Spinal cord (tissue), 10 donors: ENCODE measurements around the gene PRMT7. TPM values are rescaled to one million over a fixed set of nuclear protein-coding genes. Genes with fewer than 3 reads are reported as not detected.

Experiments used
- DNase-seq, 6 donors: peaks; one replicate each; pipeline versions ENCODE4 v3.0.0 to v3.0.0-alpha.2; 2013 to 2015; ENCODE audit warnings: low spot score in 6 of 6, low read depth in 4 of 6
- H3K27ac ChIP-seq: one replicate; pipeline ENCODE4 v1.5.1; 2013; ENCODE audit warnings: low read depth, low read length, control low read depth
- H3K27me3 ChIP-seq: one replicate; pipeline ENCODE4 v1.6.1; 2013; ENCODE audit warnings: low read length; ENCODE audit not compliant: control insufficient read depth, insufficient read depth
- H3K36me3 ChIP-seq: one replicate; pipeline ENCODE4 v1.6.1; 2013; ENCODE audit warnings: low read length; ENCODE audit not compliant: control insufficient read depth, insufficient read depth
- H3K4me1 ChIP-seq: one replicate; pipeline ENCODE4 v1.6.1; 2013; ENCODE audit warnings: low read length; ENCODE audit not compliant: control insufficient read depth, insufficient read depth
- H3K4me3 ChIP-seq: one replicate; pipeline ENCODE4 v1.5.1; 2013; ENCODE audit warnings: low read depth, low read length, control low read depth
- H3K9me3 ChIP-seq: one replicate; pipeline ENCODE4 v1.6.1; 2013; ENCODE audit warnings: low read length; ENCODE audit not compliant: control insufficient read depth, insufficient read depth
- WGBS: methylation state at CpG from one replicate; pipeline ENCODE4 v1.1.5; 2013; ENCODE audit warnings: missing lambda C conversion rate; ENCODE audit not compliant: insufficient coverage; 5-methylcytosine and 5-hydroxymethylcytosine counted together
- polyA plus RNA-seq, 2 donors: library from polyadenylated mRNA; unstranded; fragments of 120-200 nt; gene quantifications; one replicate each; pipeline ENCODE4 v1.2.1, GENCODE V29; 2013; ENCODE audit not compliant: insufficient read length in 2 of 2
- total RNA-seq, 2 donors: library from RNA; depleted of rRNA in 1 of 2; stranded (reverse); fragments of 120-200 nt in 1 of 2; fragments of >200 nt in 1 of 2; gene quantifications; one replicate each; pipeline versions ENCODE4 v1.2.3 to v1.2.4, GENCODE V29; 2013 to 2014
- donor health status: healthy.

PRMT7 gene
- total and polyA plus RNA-seq, 4 donors = 43.7 to 83.3 (median 66.4) TPM

DNA sequence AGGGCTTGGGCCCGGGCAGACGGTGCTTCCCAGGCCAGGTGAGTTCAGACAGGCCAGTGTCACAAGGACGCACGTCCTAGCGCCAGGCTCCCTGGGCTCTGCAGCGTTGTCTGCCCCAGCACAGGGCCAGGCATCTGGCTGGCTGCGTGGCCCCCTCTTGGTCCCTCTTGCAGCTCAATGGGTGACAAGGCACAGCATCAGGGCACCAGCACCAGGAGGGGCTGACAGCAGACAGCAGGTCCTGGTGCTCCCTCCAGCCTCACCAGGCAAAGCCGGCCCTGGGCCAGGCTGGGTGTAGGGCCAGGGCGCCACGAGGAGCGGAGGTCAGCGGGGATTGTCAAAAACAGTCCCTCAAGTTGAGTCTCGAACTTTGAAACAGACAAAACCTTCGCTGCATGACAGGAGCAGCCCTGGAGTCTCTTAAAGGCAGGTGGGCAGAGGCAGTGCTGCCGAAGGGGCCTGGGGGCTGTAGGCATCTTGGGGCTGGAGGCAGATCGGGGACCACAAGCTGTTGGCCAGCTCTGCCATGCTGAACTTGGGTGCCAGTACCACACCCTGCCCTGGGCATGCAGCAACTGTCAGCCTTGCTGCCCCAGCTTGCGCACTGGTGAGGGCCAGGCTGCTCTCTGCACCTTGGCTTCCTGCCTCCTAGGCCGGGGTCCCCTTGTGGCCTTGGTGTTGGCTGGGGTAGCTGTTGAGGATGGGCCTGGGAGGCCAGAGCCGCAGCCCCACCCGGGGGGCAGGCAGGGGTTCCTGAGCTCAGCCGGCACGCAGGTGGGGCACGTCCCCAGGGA is 48.8 kb downstream of the PRMT7 start:
- H3K9me3 ChIP-seq = no peaks in the 10 kb centered on the region
- no peak for DNase-seq
- 88% methylated on average over 19 of the region's 23 CpGs for WGBS
- peaks cover 57% of the 10 kb centered on the region for H3K4me1 ChIP-seq
- H3K4me3 ChIP-seq = no peak overlapping the region
- H3K27ac ChIP-seq = no peak overlapping the region
- H3K27me3 ChIP-seq = no peaks in the 10 kb centered on the region
- H3K36me3 ChIP-seq = peaks cover 94% of the 10 kb centered on the region

DNA sequence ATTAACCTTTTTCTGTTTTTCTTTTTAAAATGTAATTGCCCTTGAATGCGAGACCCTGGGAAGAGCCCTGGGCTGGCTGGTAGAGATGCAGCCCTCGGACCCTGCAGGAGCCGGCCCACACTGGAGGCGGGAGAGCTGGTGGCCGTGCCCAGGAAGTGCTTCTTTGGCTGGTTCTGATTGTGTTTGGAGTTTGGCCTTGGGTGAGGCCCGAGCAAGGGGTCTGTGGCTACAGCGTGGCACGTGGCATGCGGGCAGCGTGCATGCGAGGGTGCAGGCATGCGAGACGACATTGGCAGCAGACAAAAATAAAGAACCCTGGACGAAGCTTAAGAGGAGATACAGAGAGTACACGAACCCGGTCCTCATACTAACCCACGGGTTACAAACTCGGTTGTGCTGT is 49.7 kb downstream of the PRMT7 start:
- Histone ChIP-seq H3K27ac (no peak overlapping the region), H3K4me1 (peaks cover 64% of the 10 kb centered on the region), H3K9me3 (no peaks in the 10 kb centered on the region), H3K36me3 (peaks cover 94% of the 10 kb centered on the region), H3K4me3 (no peak overlapping the region), H3K27me3 (no peaks in the 10 kb centered on the region)
- 88% methylated on average over 17 of the region's 18 CpGs for WGBS
- no peak for DNase-seq

DNA sequence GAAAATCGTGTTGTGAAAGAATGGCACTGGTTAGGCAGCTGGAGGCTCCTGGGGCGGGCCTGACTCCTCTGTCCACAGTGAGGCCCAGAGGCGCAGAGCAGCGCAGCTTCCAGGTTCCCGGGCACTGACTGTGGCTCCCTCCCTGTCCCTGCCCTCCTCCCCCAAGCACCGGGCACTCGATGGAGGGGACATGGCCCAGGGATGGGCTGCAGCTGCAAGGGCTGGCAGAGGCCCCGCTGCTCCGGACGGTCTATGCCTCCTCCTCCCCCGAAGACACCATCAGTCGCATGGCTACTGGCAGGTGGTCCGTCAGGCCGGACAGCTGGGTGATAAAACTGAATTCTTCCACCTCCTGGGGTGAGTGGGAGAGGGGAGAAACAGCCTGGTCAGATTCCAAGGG is 50.1 kb downstream of the PRMT7 start:
- 37% methylated on average over 6 of the region's 14 CpGs for WGBS
- H3K9me3 ChIP-seq = no peaks in the 10 kb centered on the region
- H3K4me1 ChIP-seq = peaks cover 64% of the 10 kb centered on the region
- no peak overlapping the region for H3K4me3 ChIP-seq
- H3K27ac ChIP-seq = no peak overlapping the region
- peaks cover 90% of the 10 kb centered on the region for H3K36me3 ChIP-seq
- DNase-seq = peak in 1 of 6 donors; percentile 23
- no peaks in the 10 kb centered on the region for H3K27me3 ChIP-seq

DNA sequence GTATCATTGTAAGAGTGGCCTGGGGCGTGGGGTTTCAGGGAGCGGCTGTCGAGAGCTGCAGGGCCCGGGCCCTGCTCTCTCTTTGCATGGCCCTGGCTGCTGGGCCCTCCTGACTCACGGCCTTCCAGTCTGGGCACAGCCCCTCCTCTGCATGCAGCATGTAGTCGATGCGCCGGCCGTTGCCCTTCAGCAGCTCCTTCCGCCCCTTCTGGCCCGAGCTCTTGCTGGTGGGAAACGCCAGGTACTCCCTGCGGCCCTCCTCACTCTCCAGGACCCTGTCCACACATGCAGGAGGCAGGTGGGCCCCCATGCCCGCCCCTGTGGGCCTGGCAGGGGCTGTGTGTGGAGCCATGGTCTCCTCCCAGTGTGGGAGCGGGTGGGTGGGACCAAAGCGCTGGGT is 50.7 kb downstream of the PRMT7 start:
- 60% methylated on average over 16 of the region's 16 CpGs for whole genome bisulfite sequencing
- H3K4me1 ChIP-seq = peaks cover 61% of the 10 kb centered on the region
- no peak for DNase-seq

DNA sequence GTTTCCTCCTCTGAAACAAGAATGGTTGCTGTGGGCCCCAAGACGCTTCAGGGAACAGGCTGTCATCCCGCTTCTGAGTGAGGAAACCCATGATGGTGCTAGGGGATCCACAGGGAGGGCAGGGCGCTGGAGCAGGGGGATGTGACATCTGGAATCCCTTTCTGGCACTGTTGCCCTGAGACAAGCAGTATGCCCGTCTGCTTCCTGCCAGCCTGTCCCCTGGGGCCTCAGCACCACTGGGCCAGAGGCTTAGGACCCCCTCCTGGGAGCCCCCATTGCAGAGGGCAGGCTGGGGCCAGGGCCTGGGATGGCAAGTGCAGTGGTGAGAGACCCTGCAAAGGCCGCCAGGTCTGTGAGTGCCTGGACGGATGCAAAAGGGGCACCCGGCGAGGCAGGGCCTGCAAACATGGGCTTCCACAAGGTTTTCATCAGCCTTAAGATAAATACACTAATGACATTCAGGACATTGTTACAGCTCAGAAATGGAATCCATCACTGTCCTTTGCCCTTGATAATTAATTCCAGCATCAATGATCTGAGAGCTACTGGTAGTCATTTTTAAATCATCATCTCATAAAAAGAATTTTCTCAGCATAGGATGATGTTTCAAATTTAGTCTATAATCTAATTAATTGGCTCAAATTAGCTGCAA is 51.6 kb downstream of the PRMT7 start:
- peaks cover 64% of the 10 kb centered on the region for H3K4me1 ChIP-seq
- H3K27ac ChIP-seq = no peak overlapping the region
- peaks cover 82% of the 10 kb centered on the region for H3K36me3 ChIP-seq
- H3K9me3 ChIP-seq = no peaks in the 10 kb centered on the region
- H3K27me3 ChIP-seq = no peaks in the 10 kb centered on the region
- no peak for DNase-seq
- no peak overlapping the region for H3K4me3 ChIP-seq
- WGBS = 71% methylated on average over 4 of the region's 8 CpGs

More for the DNA sequence above, 50.7 kb downstream of the PRMT7 start:
- H3K27me3 ChIP-seq = no peaks in the 10 kb centered on the region
- no peak overlapping the region for H3K27ac ChIP-seq
- no peak overlapping the region for H3K4me3 ChIP-seq
- H3K36me3 ChIP-seq = peaks cover 85% of the 10 kb centered on the region
- H3K9me3 ChIP-seq = no peaks in the 10 kb centered on the region

DNA sequence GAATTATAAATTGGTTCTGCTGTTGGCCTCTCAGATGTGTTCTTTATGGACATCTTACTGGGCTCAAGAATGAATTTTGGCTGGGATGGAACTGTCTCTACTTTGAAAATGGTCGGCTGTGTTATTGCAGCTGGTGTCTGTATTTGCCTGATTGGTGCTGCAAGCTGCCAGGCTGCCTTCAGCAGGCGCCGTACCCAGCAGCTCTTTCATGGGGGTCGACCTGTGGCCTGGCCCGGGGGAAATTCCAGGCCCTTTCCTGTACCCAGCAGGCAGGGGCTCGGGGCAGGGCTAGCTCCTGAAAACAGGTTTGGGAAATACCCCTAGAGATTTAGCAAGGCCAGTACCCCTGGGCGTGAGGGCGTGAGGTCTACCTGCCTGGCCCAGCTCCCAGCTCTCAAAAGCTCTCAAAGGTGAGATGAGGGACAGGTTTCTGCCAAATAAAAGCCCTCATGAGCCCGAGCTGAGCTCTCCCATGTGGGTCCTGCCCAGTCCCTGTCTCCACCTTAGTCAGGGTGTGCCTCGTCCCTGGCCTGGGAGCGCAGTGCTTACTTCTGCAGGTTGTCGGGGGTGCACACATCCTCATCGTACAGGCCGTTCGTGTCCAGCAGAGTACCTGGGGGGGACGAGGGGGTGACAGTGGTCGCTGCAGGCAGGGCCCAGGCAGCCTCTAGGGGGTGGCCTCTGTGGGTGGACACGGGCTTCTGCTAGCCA is 52.3 kb downstream of the PRMT7 start:
- DNase-seq = peak in 1 of 6 donors; percentile 16
- Histone ChIP-seq H3K4me1 (peaks cover 71% of the 10 kb centered on the region), H3K27ac (no peak overlapping the region), H3K36me3 (peaks cover 81% of the 10 kb centered on the region), H3K9me3 (no peaks in the 10 kb centered on the region), H3K4me3 (no peak overlapping the region), H3K27me3 (no peaks in the 10 kb centered on the region)
- 74% methylated on average over 17 of the region's 18 CpGs for WGBS

DNA sequence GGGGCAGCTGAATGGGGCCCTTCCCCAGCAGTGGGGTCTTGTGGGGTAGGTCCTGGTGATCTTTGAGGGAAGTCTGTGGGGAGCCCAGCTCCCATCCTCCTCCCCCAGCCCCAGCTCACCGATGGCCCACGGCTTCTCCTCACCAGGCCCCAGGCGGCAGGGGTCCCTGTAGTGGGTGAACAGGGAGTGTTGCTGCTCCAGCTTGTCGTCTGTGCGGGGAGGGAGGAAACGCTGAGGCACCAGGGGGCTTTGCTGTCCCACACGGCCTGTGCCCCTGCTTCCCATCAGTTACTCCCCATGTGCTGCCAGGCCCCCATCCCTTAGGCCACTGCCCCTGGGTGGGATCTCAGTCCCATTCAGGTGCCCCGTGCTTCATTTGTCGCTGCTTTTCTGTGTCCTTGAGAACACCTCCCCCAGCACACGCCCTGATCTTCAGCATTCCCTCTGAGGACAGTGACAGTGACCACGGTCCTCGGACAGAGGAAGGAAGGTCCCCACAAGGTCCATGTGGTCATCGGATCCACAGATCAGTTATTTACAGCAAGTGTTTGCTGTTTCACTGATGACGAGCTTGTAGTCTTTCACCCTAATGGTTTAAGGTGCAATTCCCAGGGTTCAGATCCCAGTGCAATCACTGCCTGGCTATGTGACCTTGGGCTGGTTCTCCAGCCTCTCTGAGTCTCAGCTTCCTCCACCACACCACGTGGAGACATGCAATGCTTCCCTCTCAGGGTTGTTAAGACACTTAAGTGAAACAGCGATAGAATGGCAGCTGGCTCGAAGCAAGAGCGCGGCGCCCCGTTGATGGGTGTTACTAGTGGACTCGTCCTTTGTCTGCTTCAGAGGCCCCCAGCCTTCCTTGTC is 53.1 kb downstream of the PRMT7 start:
- H3K27ac ChIP-seq = no peak overlapping the region
- H3K9me3 ChIP-seq = no peaks in the 10 kb centered on the region
- 68% methylated on average over 19 of the region's 22 CpGs for WGBS
- H3K4me3 ChIP-seq = no peak overlapping the region
- no peaks in the 10 kb centered on the region for H3K27me3 ChIP-seq
- DNase-seq = no peak
- peaks cover 80% of the 10 kb centered on the region for H3K36me3 ChIP-seq
- H3K4me1 ChIP-seq = peaks cover 75% of the 10 kb centered on the region

DNA sequence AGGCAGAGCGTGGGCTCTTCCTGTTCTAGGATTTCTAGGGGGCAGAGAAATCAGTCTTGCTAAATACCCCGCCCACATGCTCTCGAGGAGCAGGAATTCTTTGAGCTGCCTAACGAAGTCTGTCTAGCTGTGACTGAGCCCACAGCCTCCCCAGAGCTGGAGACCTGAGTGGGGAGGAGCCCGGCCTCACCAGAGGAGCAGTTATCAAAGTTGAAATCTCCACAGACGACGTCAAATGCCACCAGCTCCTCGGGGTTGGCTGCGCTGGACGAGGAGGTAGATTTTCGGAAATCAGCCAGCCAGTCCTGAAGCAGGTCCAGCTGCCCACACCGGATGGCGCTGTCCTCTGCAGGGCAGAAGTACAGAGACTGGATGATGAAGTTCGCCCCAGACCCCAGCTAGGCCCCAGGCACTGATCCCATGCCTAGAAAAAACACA is 53.8 kb downstream of the PRMT7 start:
- Histone ChIP-seq H3K4me3 (no peak overlapping the region), H3K36me3 (peaks cover 75% of the 10 kb centered on the region), H3K27me3 (no peaks in the 10 kb centered on the region), H3K9me3 (no peaks in the 10 kb centered on the region), H3K27ac (no peak overlapping the region), H3K4me1 (peaks cover 77% of the 10 kb centered on the region)
- DNase-seq = no peak
- 61% methylated on average over 13 of the region's 14 CpGs for WGBS

DNA sequence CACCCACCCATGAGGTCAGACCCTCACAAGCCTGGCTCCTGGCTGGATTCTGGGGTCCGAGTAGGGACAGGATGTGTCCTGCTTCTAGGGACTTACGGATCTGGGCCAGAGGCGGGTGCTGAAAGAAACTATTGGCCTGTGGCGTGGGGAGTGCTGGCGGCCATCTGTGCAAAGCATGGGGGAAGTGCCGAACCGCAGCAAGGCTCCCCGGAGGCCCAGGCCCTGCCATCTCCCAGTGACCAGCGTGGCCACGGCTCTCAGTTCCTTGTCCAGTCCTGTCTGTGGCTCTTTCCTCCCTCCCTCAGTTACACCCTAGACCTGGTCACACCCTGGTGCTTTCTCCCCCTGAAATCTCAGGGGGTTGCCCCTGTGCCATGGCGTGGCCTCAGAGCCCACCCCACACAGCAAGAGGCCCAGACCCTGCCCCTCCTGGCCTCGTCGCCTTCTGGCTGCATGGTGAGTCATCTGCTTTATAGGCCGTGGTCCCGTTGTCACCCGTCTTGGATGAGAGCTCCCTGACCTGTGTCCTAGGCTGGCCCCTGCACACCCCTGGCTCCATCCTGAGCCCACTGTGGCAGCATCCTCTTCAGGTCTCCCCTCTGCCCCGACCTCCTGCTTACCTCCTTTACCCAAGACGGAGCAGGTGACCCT is 54.5 kb downstream of the PRMT7 start:
- Histone ChIP-seq H3K9me3 (no peaks in the 10 kb centered on the region), H3K4me1 (peaks cover 78% of the 10 kb centered on the region), H3K36me3 (peaks cover 73% of the 10 kb centered on the region), H3K27me3 (no peaks in the 10 kb centered on the region), H3K27ac (no peak overlapping the region), H3K4me3 (no peak overlapping the region)
- WGBS = 66% methylated on average over 17 of the region's 18 CpGs
- DNase-seq = no peak
